Raji (cell line): Measurements from ENCODE around the gene DBR1.

Experiments
- POLR2A ChIP-seq: IDR thresholded peaks from 2 replicates; pipeline ENCODE4 v1.6.1; 2011; ENCODE audit warnings: low read depth, low read length, control low read depth; ENCODE audit not compliant: insufficient read depth

The DBR1 gene

GRCh38 chr3:138112362-138112761 lies 62.4 kb downstream of the DBR1 start:
- no peak for TF ChIP-seq POLR2A
